ENCODE measurements around the gene RBM20.
"Not testable (repeated sequence)": the region's sequence is repeated elsewhere in the genome, so short reads cannot be mapped to it uniquely, and the experiment has no call there.

Gene RBM20

DNA sequence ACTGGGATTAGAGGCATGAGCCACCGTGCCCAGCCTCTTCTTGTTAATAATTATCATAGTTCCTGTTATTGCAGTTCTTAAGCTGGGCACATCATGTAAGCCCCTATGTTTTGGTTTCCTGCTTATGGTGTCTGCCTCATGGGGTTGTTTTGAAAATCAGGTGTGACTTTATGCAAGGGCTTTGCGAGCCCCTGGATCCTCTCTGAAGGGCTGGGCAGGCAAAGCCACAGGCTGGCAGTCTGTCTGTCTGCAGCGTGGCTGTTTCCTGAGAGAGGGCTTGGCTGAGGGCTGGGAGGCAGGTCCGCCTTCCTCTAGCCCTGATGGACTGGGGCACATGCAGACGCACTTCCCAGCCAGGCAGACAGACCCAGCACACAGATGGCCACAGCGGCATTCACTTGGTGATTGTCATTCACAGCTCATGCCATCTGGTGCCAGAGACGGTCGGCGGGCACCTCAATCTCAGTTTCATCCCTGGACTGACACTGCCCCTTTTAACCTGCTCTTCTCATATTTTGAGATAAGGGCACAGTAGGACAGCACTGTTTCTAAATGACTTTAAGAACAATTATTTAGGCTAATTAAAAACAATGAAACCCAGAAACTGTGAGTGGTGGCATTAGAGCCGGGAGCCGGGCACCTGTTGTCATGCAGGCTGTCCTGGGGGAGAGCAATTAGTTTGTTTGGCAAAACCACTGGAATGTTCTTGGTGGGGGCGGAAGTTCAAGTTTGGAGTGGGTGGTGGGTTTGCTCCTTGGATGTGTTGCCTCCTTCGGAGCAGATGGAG lies 35.5 kb downstream of the RBM20 start:
- DNase-seq = peak; percentile 58

DNA sequence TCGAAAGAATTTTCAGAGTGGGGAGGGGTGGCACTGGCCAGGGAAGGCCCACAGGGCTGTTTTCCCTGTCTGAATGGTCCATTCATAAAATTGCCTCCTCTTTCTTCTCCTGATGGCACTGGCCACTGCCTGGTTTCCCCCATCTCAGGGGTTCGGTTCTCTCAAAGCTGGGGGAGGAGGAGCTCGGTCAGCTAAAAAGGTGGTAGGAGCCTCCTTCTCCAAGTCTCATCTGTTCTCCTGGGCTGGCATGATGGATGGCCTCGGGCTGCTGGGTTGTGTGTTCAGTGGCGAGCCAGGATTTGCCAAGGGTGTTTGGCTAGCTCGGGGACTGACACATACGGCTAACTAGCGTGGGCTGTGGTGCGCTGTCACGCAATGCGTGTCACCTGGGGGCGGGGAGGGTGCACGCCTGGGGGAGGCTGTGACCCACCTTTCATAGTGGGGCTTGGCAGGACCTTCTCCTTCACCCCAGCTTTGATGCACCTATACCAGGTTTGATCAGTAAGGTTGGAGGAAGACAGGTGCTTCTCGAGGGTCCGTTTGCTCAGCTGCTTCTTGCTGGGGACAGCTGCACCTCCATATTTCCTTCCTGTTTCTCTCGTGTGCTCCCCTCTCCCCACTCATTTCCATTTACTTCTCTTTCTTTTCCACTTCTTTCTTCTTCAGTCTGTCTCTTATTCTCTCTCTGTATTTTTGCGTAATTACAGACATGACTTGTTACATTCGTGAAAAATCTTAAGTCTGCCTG lies 36.3 kb downstream of the RBM20 start:
- DNase-seq = peak; percentile 51

DNA sequence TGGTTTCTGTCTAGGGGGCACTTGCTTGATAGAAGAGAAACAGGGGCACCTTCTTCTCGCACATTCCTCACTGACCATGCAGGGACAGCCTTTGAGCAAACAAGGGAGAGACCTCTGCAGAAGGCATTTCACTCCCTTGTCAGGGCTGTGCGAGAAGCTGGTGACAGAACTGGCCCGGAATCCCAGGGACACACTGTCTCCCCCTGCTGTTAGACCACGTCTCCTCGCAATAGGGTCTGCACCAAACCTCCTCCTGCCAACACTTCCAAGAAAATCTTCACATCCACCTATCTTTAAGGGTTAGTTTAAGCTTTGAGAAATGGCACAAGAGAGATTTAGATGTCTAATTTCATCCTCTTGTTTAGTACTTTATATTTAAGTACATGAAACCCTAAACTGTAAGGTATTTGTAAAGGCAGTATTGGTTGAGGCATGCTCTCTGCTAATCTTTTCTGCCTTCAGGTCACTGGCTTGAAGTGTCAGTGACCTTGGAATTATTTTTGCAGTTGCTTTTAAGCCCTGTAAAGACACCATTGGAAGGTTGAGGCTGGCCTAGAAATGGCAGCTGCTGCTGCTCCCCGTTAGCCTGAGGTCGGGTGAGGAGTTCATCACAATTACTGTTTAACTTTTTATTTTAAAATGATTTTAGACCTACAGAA lies 37.0 kb downstream of the RBM20 start:
- peak; percentile 70 for DNase-seq

GRCh38 chr10:110682348-110682747 lies 38.2 kb downstream of the RBM20 start:
- DNase-seq = no peak

DNA sequence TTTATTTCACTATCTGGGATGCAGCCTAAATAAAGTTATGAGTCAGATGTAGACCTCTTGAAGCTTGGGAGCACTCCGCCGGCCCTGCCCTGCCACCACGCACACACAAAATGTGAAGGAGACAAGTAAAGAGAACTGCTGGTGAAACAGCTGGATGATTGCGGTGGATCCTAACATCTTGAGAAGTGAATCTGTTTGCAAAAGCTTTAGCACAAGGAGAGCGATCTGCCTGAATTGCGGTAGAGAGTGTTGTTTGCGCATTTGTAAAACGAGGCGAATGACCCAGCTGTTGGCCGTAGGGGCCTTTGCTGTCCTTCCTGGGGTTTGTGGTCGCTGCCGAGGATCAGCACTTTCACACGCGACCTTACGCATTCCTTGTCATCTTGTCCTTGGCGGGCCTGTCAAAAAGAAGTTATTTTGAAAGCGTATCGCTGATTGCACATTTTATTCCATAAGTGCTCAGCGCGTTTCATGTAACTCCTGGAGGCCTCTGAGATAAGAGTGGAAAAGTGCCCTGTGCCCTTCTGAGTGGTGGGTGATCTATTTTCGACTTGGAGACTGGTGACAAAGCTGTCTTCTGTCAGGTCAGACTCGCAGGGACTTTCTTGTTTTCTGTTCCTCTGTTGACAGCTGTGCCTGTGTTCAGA lies 40.8 kb downstream of the RBM20 start:
- no peak for DNase-seq

GRCh38 chr10:110686047-110686446 lies 41.9 kb downstream of the RBM20 start:
- DNase-seq = no peak

DNA sequence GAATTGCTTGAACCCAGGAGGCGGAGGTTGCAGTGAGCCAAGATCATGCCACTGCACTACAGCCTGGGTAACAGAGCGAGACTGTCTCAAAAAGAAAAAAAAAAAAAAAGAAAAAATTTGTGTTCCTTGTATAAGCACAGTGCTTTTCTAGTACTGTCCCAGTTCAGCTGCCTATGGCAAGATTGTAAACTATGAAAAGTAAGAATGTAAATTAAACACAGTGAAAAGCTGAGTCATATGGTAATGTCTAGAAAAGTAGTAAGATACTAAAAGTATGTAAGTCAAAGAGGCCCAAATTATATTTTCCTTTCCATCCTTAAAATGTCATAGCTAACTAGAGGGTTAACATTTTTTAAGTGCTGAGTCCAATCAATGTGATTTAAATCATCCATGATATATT lies 42.8 kb downstream of the RBM20 start:
- no peak for DNase-seq

DNA sequence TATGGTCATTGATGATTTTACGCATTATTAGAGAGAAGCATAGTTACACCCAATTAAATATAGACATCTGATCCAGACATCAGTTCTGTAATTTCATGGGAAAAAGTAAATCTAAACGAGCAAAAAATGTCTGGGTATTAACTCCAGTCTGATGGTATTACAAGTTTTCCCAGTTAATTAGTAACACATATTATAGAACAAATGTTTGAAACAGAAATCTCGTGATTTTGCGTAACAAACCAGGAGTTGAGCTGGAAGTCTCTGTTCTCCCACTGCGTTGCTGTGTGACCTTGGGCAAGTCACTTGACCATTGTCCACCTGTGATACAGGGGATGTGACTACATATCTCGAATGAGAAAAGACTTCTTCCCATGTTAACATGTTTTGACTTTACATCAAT lies 43.3 kb downstream of the RBM20 start:
- no peak for DNase-seq

- DNase-seq = no peak
Observed at GRCh38 chr10:110691139-110691538, 47.0 kb downstream of the RBM20 start.

DNA sequence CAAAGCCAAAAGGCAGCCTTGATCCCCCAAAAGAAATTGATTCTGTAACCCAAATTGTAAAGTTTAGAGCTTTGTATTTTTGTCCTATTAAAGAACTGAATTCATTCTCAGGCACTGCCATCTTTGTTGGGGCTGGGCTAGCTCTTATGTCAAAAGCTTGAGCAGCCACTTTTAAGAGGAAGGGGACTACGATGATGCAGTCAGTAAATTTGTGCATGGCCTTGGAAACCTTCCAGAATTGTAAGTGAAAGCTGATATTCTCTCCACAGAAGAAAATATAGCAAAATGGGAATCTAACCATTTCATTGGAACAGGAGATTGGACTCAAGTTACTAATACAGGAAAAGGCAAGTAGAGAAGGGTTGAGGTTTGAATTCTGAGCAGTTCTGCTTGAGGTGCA lies 50.1 kb downstream of the RBM20 start:
- no peak for DNase-seq

GRCh38 chr10:110694820-110695538 lies 50.8 kb downstream of the RBM20 start:
- DNase-seq = no peak

GRCh38 chr10:110695539-110695886 lies 51.4 kb downstream of the RBM20 start:
- DNase-seq = no peak

DNA sequence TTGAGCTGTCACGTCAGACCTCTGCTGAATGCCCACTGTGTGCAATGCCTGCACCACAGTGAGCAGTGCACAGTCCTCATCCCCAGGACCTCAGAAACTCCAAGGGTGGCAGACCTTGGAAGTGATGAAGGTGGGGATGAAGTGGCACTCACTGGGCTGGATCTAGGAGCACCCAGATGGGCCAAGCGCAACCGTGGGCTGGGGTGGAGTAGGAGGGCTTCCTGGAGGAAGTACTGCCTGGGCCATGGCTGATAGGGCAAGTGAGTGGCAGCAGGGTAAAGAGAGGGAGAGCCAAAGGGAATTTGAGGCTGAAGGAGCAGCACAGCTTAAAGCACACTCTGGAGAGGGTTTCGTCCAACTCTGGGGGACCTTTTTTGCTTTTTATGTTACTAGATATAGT lies 52.3 kb downstream of the RBM20 start:
- no peak for DNase-seq

GRCh38 chr10:110698340-110698739 lies 54.2 kb downstream of the RBM20 start:
- no peak for DNase-seq

DNA sequence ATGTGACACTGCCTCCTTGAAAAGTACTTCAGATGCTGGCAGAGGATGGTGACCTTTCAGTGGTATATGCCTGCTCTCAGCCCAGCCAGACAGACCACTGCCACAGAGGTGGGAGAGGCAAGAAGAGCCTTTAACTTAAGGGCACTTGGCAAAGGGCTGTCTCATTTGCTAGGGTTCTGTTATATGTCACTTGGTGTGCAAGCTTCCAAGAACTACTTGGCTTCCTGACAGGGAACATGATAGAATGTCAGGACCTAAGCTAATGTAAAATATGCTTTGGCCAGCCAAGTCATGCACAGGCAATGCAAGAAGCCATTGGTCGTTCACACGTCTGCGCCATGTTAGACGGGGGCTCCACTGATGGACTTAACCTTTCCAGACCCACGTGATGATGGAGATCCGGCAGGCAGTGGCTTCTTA lies 54.7 kb downstream of the RBM20 start:
- no peak for DNase-seq

- no peak for DNase-seq
Observed at GRCh38 chr10:110699859-110700468, 55.8 kb downstream of the RBM20 start.

- DNase-seq = no peak
Observed at GRCh38 chr10:110700947-110701616, 56.9 kb downstream of the RBM20 start.

GRCh38 chr10:110701617-110701971 lies 57.5 kb downstream of the RBM20 start:
- DNase-seq = no peak

GRCh38 chr10:110704070-110704469 lies 59.9 kb downstream of the RBM20 start:
- no peak for DNase-seq

- DNase-seq = no peak
Observed at GRCh38 chr10:110704906-110705476, 60.9 kb downstream of the RBM20 start.

DNA sequence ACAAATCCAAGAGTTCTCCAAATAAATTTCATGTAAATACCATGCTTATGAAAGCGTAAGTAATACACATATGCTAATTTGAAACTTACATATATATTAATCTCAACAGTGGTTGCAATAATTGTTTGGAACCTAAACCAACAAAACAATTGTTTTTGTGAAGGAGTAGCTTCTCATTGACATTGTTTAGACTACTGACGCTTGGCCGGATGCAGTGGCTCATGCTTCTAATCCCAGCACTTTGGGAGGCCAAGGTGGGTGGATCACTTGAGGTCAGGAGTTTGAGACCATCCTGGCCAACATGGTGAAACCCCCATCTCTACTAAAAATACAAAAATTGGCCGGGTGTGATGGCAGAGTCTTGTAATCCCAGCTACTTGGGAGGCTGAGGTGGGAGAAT lies 61.5 kb downstream of the RBM20 start:
- DNase-seq = not testable (repeated sequence)

Measured in DMS53 (cell line).